ENCODE measurements around the gene TM9SF2. TPM values are rescaled to one million over a fixed set of nuclear protein-coding genes. Genes with fewer than 3 reads are reported as not detected.

The TM9SF2 gene
- total RNA-seq, 1 donor from 2014 or later = 122 TPM

DNA sequence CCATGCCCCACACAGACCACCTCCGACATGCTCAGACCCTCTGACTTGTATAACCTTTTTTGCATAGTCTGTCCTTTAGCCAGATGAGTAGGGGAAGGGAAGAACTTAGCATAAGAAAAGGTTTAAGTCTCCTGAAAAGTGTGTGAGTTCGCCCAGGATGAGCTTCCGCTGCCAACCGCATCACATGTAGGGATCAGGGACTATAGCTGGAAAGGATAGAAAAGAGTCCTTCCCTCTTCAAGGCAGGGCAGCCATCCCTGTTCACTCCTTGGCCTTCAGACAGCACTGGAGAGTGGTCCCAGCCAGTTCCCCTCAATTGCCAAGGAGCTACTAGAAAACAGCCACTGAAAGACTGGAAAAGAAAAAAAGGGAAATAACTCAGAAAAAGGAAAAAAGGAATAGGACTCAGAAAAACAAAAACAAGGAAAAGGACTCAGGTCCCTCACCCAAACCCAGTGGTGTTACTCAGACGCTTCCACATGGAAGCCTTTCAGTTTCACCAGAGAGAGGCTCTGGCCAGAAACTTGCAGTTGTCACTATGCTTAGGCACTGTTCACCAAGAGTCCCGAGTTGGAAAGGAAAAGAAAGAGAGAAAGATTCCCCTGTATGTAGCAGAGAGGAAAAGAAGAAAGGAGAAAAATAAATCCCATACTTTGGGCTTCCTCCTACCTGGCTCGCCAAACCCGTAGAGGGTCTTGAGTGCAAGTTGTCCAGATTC lies 5.6 kb upstream of the TM9SF2 start:
- H3K4me3 Mint-ChIP-seq (ENCODE audit: unreplicated experiment) = peak overlapping the region; percentile 20
- no peak for DNase-seq (ENCODE audit: extremely low spot score, unreplicated experiment)
- peak overlapping the region; percentile 71 for H3K27ac Mint-ChIP-seq (ENCODE audit: unreplicated experiment)
- H3K4me1 Mint-ChIP-seq (ENCODE audit: unreplicated experiment) = peaks cover 29% of the 10 kb centered on the region
- TF ChIP-seq, protein P1, sequence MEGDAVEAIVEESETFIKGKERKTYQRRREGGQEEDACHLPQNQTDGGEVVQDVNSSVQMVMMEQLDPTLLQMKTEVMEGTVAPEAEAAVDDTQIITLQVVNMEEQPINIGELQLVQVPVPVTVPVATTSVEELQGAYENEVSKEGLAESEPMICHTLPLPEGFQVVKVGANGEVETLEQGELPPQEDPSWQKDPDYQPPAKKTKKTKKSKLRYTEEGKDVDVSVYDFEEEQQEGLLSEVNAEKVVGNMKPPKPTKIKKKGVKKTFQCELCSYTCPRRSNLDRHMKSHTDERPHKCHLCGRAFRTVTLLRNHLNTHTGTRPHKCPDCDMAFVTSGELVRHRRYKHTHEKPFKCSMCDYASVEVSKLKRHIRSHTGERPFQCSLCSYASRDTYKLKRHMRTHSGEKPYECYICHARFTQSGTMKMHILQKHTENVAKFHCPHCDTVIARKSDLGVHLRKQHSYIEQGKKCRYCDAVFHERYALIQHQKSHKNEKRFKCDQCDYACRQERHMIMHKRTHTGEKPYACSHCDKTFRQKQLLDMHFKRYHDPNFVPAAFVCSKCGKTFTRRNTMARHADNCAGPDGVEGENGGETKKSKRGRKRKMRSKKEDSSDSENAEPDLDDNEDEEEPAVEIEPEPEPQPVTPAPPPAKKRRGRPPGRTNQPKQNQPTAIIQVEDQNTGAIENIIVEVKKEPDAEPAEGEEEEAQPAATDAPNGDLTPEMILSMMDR (IDR thresholded peaks at IDR 0.05) = no peak
- no peaks in the 10 kb centered on the region for H3K36me3 Mint-ChIP-seq (ENCODE audit: unreplicated experiment)
- H3K27me3 Mint-ChIP-seq (ENCODE audit: unreplicated experiment) = peaks cover 6% of the 10 kb centered on the region
- H3K9me3 Mint-ChIP-seq (ENCODE audit: unreplicated experiment) = no peaks in the 10 kb centered on the region

DNA sequence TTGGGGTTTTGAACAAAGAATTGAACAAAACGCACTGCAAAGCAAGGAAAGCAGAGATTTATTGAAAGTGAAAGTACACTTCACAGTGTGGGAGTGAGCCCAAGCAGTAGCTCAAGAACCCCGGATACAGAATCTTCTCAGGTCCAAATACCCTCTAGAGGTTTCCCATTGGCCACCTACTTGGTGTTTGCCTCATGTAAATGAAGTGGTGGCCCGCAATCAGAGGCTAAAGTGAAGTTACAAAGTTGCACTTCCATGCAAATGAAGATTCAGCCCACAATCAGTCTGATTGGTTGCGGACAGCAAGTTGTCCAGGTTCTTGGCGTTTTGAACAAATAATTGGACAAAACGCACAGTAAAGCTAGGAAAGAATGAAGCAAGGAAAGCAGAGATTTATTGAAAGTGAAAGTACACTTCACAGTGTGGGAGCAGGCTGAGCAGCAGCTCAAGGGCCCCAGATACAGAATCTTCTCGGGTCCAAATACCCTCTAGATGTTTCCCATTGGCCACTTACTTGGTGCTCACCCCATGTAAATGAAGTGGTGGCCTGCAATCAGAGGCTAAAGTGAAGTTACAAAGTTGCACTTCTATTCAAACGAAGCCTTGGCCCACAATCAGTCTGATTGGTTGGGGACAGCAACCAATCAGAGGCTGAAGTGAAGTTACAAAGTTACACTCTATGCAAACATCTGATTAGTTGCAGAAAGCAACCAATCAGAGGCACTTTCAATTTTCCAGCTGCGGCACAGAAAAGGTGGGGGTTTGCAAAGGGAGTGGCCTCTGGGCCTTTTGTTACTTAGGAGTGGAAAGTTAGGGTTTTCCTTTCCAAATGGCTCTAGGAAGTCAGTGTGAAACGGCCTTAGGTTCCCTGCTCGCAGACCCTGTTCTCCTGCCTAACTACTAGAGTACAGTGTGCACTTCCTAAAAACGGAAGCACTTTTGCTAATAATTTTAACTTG lies 4.8 kb upstream of the TM9SF2 start:
- TF ChIP-seq, protein P1 (IDR thresholded peaks at IDR 0.05) = no peak
- H3K4me3 Mint-ChIP-seq (ENCODE audit: unreplicated experiment) = peak overlapping the region; percentile 11
- peaks cover under 1% of the 10 kb centered on the region for H3K36me3 Mint-ChIP-seq (ENCODE audit: unreplicated experiment)
- H3K9me3 Mint-ChIP-seq (ENCODE audit: unreplicated experiment) = no peaks in the 10 kb centered on the region
- DNase-seq (ENCODE audit: extremely low spot score, unreplicated experiment) = no peak
- H3K27me3 Mint-ChIP-seq (ENCODE audit: unreplicated experiment) = peaks cover 6% of the 10 kb centered on the region
- H3K27ac Mint-ChIP-seq (ENCODE audit: unreplicated experiment) = peak overlapping the region; percentile 71
- peaks cover 33% of the 10 kb centered on the region for H3K4me1 Mint-ChIP-seq (ENCODE audit: unreplicated experiment)

DNA sequence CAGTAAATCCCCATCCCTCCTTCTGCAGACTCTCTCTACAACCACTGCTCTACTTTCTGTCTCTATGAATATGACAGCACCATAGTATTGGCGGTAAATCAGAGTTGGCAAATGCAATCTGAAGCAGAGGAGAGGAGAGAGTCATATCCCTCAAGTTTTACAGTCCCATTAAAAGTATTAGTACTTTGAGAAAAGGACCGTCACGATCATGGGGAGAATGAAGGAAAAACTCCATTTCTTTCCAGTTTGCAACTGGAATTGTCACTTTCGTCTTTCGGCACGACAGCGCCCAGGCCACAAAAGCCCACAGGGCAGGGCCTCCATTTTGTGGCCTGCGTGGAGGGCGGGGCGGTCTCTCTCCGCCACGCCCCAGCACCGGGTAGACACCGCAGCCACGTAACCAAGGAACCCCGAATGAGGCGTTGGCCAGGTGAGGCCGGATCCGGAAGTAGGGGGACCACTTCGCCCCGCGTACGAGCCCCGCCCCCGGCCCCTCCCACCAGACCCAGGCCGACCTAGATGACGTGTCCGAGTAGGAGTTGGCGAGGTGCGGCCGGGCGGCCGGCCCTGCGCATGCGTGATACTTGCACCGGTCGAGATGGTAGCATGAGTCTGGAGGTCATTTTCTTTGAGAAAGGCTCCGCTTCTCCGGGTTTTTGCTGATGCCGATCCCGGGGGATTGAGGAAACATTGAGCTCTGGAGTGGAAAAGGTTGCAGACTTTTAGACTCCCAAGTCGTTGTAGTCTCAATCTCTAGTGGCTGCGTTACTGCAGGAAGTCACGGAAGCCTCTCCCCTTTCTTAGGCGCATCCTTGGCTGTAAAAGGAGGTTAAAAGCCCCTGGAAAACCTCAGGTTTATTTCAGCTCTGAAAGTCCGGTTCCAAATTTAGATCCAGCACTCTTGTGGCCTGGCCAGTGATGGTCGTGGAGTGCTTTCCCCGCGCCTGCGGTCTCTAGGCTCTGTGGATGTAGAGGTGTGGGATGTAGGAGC lies 2.8 kb upstream of the TM9SF2 start:
- DNase-seq (ENCODE audit: extremely low spot score, unreplicated experiment) = peak; percentile 98
- TF ChIP-seq, protein P1 (IDR thresholded peaks at IDR 0.05) = no peak
- peaks cover 1% of the 10 kb centered on the region for H3K36me3 Mint-ChIP-seq (ENCODE audit: unreplicated experiment)
- H3K9me3 Mint-ChIP-seq (ENCODE audit: unreplicated experiment) = no peaks in the 10 kb centered on the region
- peaks cover 47% of the 10 kb centered on the region for H3K4me1 Mint-ChIP-seq (ENCODE audit: unreplicated experiment)
- peaks cover 2% of the 10 kb centered on the region for H3K27me3 Mint-ChIP-seq (ENCODE audit: unreplicated experiment)
- H3K4me3 Mint-ChIP-seq (ENCODE audit: unreplicated experiment) = peak overlapping the region; percentile 78
- peak overlapping the region; percentile 88 for H3K27ac Mint-ChIP-seq (ENCODE audit: unreplicated experiment)

- no peak for DNase-seq (ENCODE audit: extremely low spot score, unreplicated experiment)
- H3K9me3 Mint-ChIP-seq (ENCODE audit: unreplicated experiment) = no peaks in the 10 kb centered on the region
- peaks cover 58% of the 10 kb centered on the region for H3K4me1 Mint-ChIP-seq (ENCODE audit: unreplicated experiment)
- peak overlapping the region; percentile 93 for H3K27ac Mint-ChIP-seq (ENCODE audit: unreplicated experiment)
- peaks cover 1% of the 10 kb centered on the region for H3K36me3 Mint-ChIP-seq (ENCODE audit: unreplicated experiment)
- TF ChIP-seq, protein P1 (IDR thresholded peaks at IDR 0.05) = no peak
- no peaks in the 10 kb centered on the region for H3K27me3 Mint-ChIP-seq (ENCODE audit: unreplicated experiment)
- H3K4me3 Mint-ChIP-seq (ENCODE audit: unreplicated experiment) = peak overlapping the region; percentile 96
Measured at GRCh38 chr13:99500839-99501183, 461 bp upstream of the TM9SF2 start.

Data from osteocyte (in vitro differentiated cells).